ENCODE data around the gene BMP7. TPM values are rescaled to one million over a fixed set of nuclear protein-coding genes. Genes with fewer than 3 reads are reported as not detected.

Gene BMP7
- total RNA-seq, 2 experiments from 2014 or later = 2.2 to 94.2 TPM

DNA sequence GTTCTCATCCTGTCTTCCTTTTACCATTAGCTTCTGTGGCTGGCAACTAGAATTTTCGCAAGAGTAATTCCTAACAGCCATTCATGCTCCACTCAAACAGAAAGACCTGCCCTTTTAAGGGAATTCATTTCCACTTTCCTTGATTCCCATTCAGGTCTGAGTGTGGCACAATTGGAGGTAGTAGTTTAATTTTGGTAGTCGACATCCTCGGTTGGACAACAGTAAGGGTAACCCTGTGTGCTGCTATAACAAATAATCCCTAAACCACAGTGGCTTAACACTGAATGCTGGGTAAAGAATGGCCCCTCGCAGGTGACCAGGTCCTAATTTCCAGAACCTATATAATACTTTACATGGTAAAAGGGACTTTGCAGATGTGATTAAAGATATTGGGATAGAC is 142.9 kb downstream of the BMP7 start:
- no peak for DNase-seq (ENCODE audit: low spot score)
- intact Hi-C loops (cut with micrococcal nuclease; ENCODE audit: unreplicated experiment) = no loop called here
- Histone ChIP-seq H3K79me2 (ENCODE audit: insufficient read depth, low read depth, low read length) (no peaks in the 10 kb centered on the region), H3K4me2 (ENCODE audit: low read length) (no peak overlapping the region), H3K9me2 (ENCODE audit: insufficient read depth, low read length) (no peaks in the 10 kb centered on the region), H3K4me1 (ENCODE audit: insufficient read depth, low read length, poor library complexity, severe bottlenecking) (peaks cover 30% of the 10 kb centered on the region), H3K4me3 (ENCODE audit: low read depth, low read length, poor library complexity, severe bottlenecking) (no peak overlapping the region), H2AFZ (ENCODE audit: low read length) (no peak overlapping the region), H3K27ac (ENCODE audit: low read depth, low read length, poor library complexity, severe bottlenecking) (no peak overlapping the region), H3K9me3 (ENCODE audit: low read length) (no peaks in the 10 kb centered on the region), H3K36me3 (ENCODE audit: insufficient read depth, low read length) (no peaks in the 10 kb centered on the region), H4K20me1 (ENCODE audit: insufficient read depth, low read length) (no peaks in the 10 kb centered on the region)
- BruUV-seq (replicated peaks) = no TSS peak
- POLR2A ChIA-PET = no interaction called here
- no peak for TF ChIP-seq EZH2phosphoT487 (IDR thresholded peaks at IDR 0.05; ENCODE audit: borderline replicate concordance, low read depth, low read length)
- no peak for TF ChIP-seq CTCF (conservative IDR thresholded peaks at IDR 0.05; ENCODE audit: low read length)
- CTCF ChIA-PET (ENCODE audit: unreplicated experiment) = no interaction called here

- H3K79me2 ChIP-seq (ENCODE audit: insufficient read depth, low read depth, low read length) = no peaks in the 10 kb centered on the region
- ChIA-PET CTCF (ENCODE audit: unreplicated experiment) (no interaction called here), POLR2A (no interaction called here)
- no TSS peak for BruUV-seq (replicated peaks)
- no peak overlapping the region for H3K4me2 ChIP-seq (ENCODE audit: low read length)
- no peak overlapping the region for H3K4me3 ChIP-seq (ENCODE audit: low read depth, low read length, poor library complexity, severe bottlenecking)
- no peak overlapping the region for H3K27ac ChIP-seq (ENCODE audit: low read depth, low read length, poor library complexity, severe bottlenecking)
- TF ChIP-seq CTCF (conservative IDR thresholded peaks at IDR 0.05; ENCODE audit: low read length) = no peak
- no peak for TF ChIP-seq EZH2phosphoT487 (IDR thresholded peaks at IDR 0.05; ENCODE audit: borderline replicate concordance, low read depth, low read length)
- no peaks in the 10 kb centered on the region for H3K9me2 ChIP-seq (ENCODE audit: insufficient read depth, low read length)
- DNase-seq (ENCODE audit: low spot score) = no peak
- H2AFZ ChIP-seq (ENCODE audit: low read length) = no peak overlapping the region
- intact Hi-C loops (cut with micrococcal nuclease; ENCODE audit: unreplicated experiment) = no loop called here
- no peaks in the 10 kb centered on the region for H3K9me3 ChIP-seq (ENCODE audit: low read length)
- no peaks in the 10 kb centered on the region for H3K36me3 ChIP-seq (ENCODE audit: insufficient read depth, low read length)
- H4K20me1 ChIP-seq (ENCODE audit: insufficient read depth, low read length) = no peaks in the 10 kb centered on the region
- peaks cover 30% of the 10 kb centered on the region for H3K4me1 ChIP-seq (ENCODE audit: insufficient read depth, low read length, poor library complexity, severe bottlenecking)
These were observed 143.6 kb downstream of the BMP7 start for GRCh38 chr20:57122536-57123489.

DNA sequence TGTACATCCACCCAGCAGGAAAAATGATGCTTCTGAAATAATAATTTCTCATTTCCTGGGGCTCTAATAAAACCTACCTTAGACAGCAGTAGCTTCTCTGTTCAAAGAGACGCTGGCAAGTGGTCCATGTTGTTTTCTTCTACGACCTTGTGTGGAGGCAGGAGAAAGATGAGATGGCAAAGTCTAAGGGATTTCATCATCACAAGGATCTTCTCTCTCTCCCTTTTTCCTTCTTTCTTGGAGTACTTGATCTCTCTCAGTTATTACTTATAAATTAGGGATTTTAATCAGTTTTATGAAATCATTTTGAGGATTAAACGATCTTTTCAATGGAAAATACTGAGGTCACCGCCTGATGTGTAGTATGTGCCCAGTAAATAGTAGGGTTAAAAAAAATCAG is 147.5 kb downstream of the BMP7 start:
- Histone ChIP-seq H3K4me2 (ENCODE audit: low read length) (no peak overlapping the region), H2AFZ (ENCODE audit: low read length) (no peak overlapping the region), H3K27ac (ENCODE audit: low read depth, low read length, poor library complexity, severe bottlenecking) (no peak overlapping the region), H3K79me2 (ENCODE audit: insufficient read depth, low read depth, low read length) (no peaks in the 10 kb centered on the region), H3K9me3 (ENCODE audit: low read length) (no peaks in the 10 kb centered on the region), H3K4me1 (ENCODE audit: insufficient read depth, low read length, poor library complexity, severe bottlenecking) (no peaks in the 10 kb centered on the region), H3K4me3 (ENCODE audit: low read depth, low read length, poor library complexity, severe bottlenecking) (no peak overlapping the region), H4K20me1 (ENCODE audit: insufficient read depth, low read length) (no peaks in the 10 kb centered on the region), H3K9me2 (ENCODE audit: insufficient read depth, low read length) (no peaks in the 10 kb centered on the region), H3K36me3 (ENCODE audit: insufficient read depth, low read length) (no peaks in the 10 kb centered on the region)
- DNase-seq (ENCODE audit: low spot score) = no peak
- intact Hi-C loops (cut with micrococcal nuclease; ENCODE audit: unreplicated experiment) = no loop called here
- CTCF ChIA-PET (ENCODE audit: unreplicated experiment) = no interaction called here
- BruUV-seq (replicated peaks) = no TSS peak
- POLR2A ChIA-PET = no interaction called here
- no peak for TF ChIP-seq CTCF (conservative IDR thresholded peaks at IDR 0.05; ENCODE audit: low read length)
- no peak for TF ChIP-seq EZH2phosphoT487 (IDR thresholded peaks at IDR 0.05; ENCODE audit: borderline replicate concordance, low read depth, low read length)

Data from OCI-LY7 (cell line).